ENCODE results near the gene CELA2B. TPM values are rescaled to one million over a fixed set of nuclear protein-coding genes. Genes with fewer than 3 reads are reported as not detected.

The CELA2B gene
- total and polyA plus RNA-seq, 10 of the 15 experiments (the other 5 are each of a cell fraction or from before 2014, with no cell fraction given): not detected

- ATAC-seq (no peak), DNase-seq (ENCODE audit: low read depth, low spot score) (no peak), FAIRE-seq (no peak)
- H3K4me3 ChIP-seq: no peak overlapping the region
- intact Hi-C loops (cut with micrococcal nuclease; ENCODE audit: unreplicated experiment) (no loop called here), in situ Hi-C loops (cut with MboI) (no loop called here)
- no peak overlapping the region for H2AFZ ChIP-seq (ENCODE audit: control insufficient read depth, low read depth, low read length)
- H3K9me3 ChIP-seq (replicated peaks; ENCODE audit: control insufficient read depth, insufficient read depth, low read length): no peaks in the 10 kb centered on the region; the same call in 2 of the 3 replicates
- CTCF ChIA-PET: no interaction called here
- no peaks in the 10 kb centered on the region for H3K79me2 ChIP-seq (ENCODE audit: control insufficient read depth, insufficient read depth, low read length)
- no peak overlapping the region for H3K9ac ChIP-seq (ENCODE audit: control insufficient read depth, insufficient read depth, low read length)
- POLR2A ChIA-PET: no interaction called here
- H3K27me3 ChIP-seq (replicated peaks in 1 of 2; ENCODE audit: control insufficient read depth in 2 of 2, insufficient read depth in 2 of 2, low read length in 1 of 2): no peaks in the 10 kb centered on the region
- 46% methylated on average over 10 of the region's 10 CpGs for WGBS (ENCODE audit: insufficient coverage, insufficient replicate concordance, low lambda C conversion rate, missing lambda C conversion rate)
- BruUV-seq (replicated peaks): no TSS peak
- H4K20me1 ChIP-seq (ENCODE audit: control insufficient read depth, insufficient read depth): no peaks in the 10 kb centered on the region
- RAD21 ChIA-PET (ENCODE audit: unreplicated experiment): no interaction called here
- no peak overlapping the region for H3K4me2 ChIP-seq (ENCODE audit: control insufficient read depth, insufficient read depth)
- no peaks in the 10 kb centered on the region for H3K36me3 ChIP-seq (ENCODE audit: control insufficient read depth in 2 of 2, insufficient read depth in 2 of 2, low read length in 1 of 2)
- no peak overlapping the region for H3K27ac ChIP-seq (ENCODE audit: control insufficient read depth, insufficient read depth)
- TF ChIP-seq STAT3 (IDR thresholded peaks at IDR 0.05; ENCODE audit: low read depth, low read length) (no peak), ZBTB40 (IDR thresholded peaks at IDR 0.05; ENCODE audit: borderline replicate concordance) (peak; percentile 61), SMAD1 (IDR thresholded peaks at IDR 0.05; ENCODE audit: low read depth, partially characterized antibody) (no peak), MEF2B (IDR thresholded peaks at IDR 0.05; ENCODE audit: partially characterized antibody, poor library complexity, severe bottlenecking) (no peak)
- SMC1A ChIA-PET (ENCODE audit: uncharacterized antibody, unreplicated experiment): no interaction called here
- peaks cover 4% of the 10 kb centered on the region for H3K4me1 ChIP-seq (ENCODE audit: control insufficient read depth, insufficient read depth, low read length)
These were observed 22.9 kb upstream of the CELA2B start for GRCh38 chr1:15452866-15453571.

Data from GM12878 (cell line).